HepG2 (cell line): ENCODE data around the gene CST3. TPM values are rescaled to one million over a fixed set of nuclear protein-coding genes. Genes with fewer than 3 reads are reported as not detected.
A peak's percentile ranks its signal among the peaks of the same experiment; 100 is the strongest.

Source experiments
- ATAC-seq: fragments of 200-7000 bp; cut with Tn5 transposase; 3 replicates; pipeline ENCODE4 v1.9.1; 2020; ENCODE audit warnings: mild to moderate bottlenecking, moderate library complexity
- BruUV-seq: library from RNA; stranded (reverse); fragments of 400-500 nt; replicated peaks from 2 replicates; lab custom pipeline; 2021; lab: Mats Ljungman, UMichigan
- CTCF ChIA-PET: fragments of 300-600 bp; formaldehyde crosslinking; extraction: SDS; loops from one replicate; lab custom pipeline; 2021; ENCODE audit warnings: low total read pairs, inconsistent platforms, low intra/inter-chr PET ratio; lab: Yijun Ruan, JAX
- POLR2A ChIA-PET: fragments of 350-600 bp; sonication (Branson Sonifier 250); formaldehyde crosslinking; loops from one replicate; lab custom pipeline; 2020; ENCODE audit warnings: antibody characterized with exemption, inconsistent platforms; lab: Yijun Ruan, JAX
- DNase-seq: peaks from one replicate; pipeline ENCODE4 v3.0.0-alpha.2; 2015; ENCODE audit warnings: low spot score
- FAIRE-seq: peaks from 3 replicates; lab custom pipeline; 2011; peaks lifted over from hg19 to GRCh38; lab: Jason Lieb, UNC
- H2AFZ ChIP-seq: one replicate; pipeline ENCODE4 v1.6.1; 2011; ENCODE audit warnings: low read length, inconsistent platforms
- H3K27ac ChIP-seq: fragments of 300-600 bp; 3 replicates; pipeline ENCODE4 v1.8.0; 2011; ENCODE audit warnings: mixed run types, mild to moderate bottlenecking, mixed read lengths, low read length, inconsistent platforms; ENCODE audit not compliant: insufficient read depth; ENCODE audit errors: extremely low read length
- H3K27me3 ChIP-seq, 2 experiments: fragments of 200-600 bp in 1 of 2; 2 replicates in 1 of 2; 3 replicates in 1 of 2; pipeline versions ENCODE4 v1.6.0 to v1.8.0; 2011; ENCODE audit warnings: low read length in 2 of 2, mild to moderate bottlenecking in 2 of 2, moderate library complexity in 2 of 2, inconsistent platforms in 1 of 2; ENCODE audit not compliant: insufficient read depth in 2 of 2, control insufficient read depth in 1 of 2
- H3K36me3 ChIP-seq, 2 experiments: fragments of 200-600 bp in 1 of 2; replicated peaks in 1 of 2; 2 replicates in 1 of 2; 3 replicates in 1 of 2; pipeline versions ENCODE4 v1.5.1 to v1.8.0; 2011; ENCODE audit warnings: low read length in 2 of 2, inconsistent platforms in 1 of 2; ENCODE audit not compliant: insufficient read depth in 2 of 2, control insufficient read depth in 1 of 2
- H3K4me1 ChIP-seq: 2 replicates; pipeline ENCODE4 v1.5.1; 2012; ENCODE audit warnings: low read length, inconsistent platforms; ENCODE audit not compliant: insufficient read depth
- H3K4me2 ChIP-seq: 2 replicates; pipeline ENCODE4 v1.6.0; 2011; ENCODE audit warnings: low read depth, low read length, inconsistent platforms
- H3K4me3 ChIP-seq, 3 experiments: fragments of 200-600 bp in 1 of 3; sonication (generic), shearing (Covaris generic) in 1 of 3; replicated peaks in 1 of 3; 2 replicates each; pipeline ENCODE4 v1.5.1; 2011 to 2016; ENCODE audit warnings: low read length in 3 of 3, inconsistent platforms in 2 of 3, low read depth in 2 of 3, mild to moderate bottlenecking in 2 of 3, control low read depth in 1 of 3, mixed read lengths in 1 of 3; ENCODE audit not compliant: insufficient read depth in 1 of 3
- H3K79me2 ChIP-seq: one replicate; pipeline ENCODE4 v1.6.1; 2011; ENCODE audit warnings: low read length, inconsistent platforms; ENCODE audit not compliant: insufficient read depth
- H3K9ac ChIP-seq: 2 replicates; pipeline ENCODE4 v1.6.0; 2011; ENCODE audit warnings: mild to moderate bottlenecking, low read depth, low read length, inconsistent platforms; ENCODE audit not compliant: insufficient read depth
- H3K9me3 ChIP-seq: 2 replicates; pipeline ENCODE4 v1.5.1; 2012; ENCODE audit warnings: mild to moderate bottlenecking, low read length
- H4K20me1 ChIP-seq: 2 replicates; pipeline ENCODE4 v1.6.0; 2011; ENCODE audit warnings: inconsistent platforms, mild to moderate bottlenecking, low read length, moderate library complexity; ENCODE audit not compliant: insufficient read depth
- CBX2 ChIP-seq, 2 experiments: fragments of 200-600 bp in 1 of 2; sonication (generic); formaldehyde crosslinking in 1 of 2; IDR thresholded peaks; 2 replicates each; pipeline versions ENCODE4 v1.7.0 to v1.8.1; 2018 to 2022; ENCODE audit warnings: low read depth in 2 of 2, low read length in 1 of 2, mild to moderate bottlenecking in 1 of 2, missing genetic modification reagents in 1 of 2
- FLYWCH1 ChIP-seq: sonication (generic); formaldehyde crosslinking; IDR thresholded peaks from 2 replicates; pipeline ENCODE4 v1.8.1; 2023; ENCODE audit warnings: mild to moderate bottlenecking, missing genetic modification reagents
- FOXO1 ChIP-seq: sonication (generic); formaldehyde crosslinking; IDR thresholded peaks from 2 replicates; pipeline ENCODE4 v1.4.0; 2020; ENCODE audit warnings: missing genetic modification reagents
- HNRNPUL1 ChIP-seq: fragments of 200-400 bp; formaldehyde crosslinking; IDR thresholded peaks from 2 replicates; pipeline ENCODE4 v1.6.1; 2017; ENCODE audit warnings: low read depth, mild to moderate bottlenecking, low read length, moderate library complexity
- KDM4B ChIP-seq: sonication (generic); formaldehyde crosslinking; IDR thresholded peaks from 2 replicates; pipeline ENCODE4 v1.4.0; 2020; ENCODE audit warnings: missing genetic modification reagents
- MZF1 ChIP-seq: sonication (generic); formaldehyde crosslinking; IDR thresholded peaks from 2 replicates; pipeline ENCODE4 v1.8.1; 2023; ENCODE audit warnings: mild to moderate bottlenecking, missing genetic modification reagents, borderline replicate concordance
- NFE2L1 ChIP-seq: sonication (generic); formaldehyde crosslinking; IDR thresholded peaks from 2 replicates; pipeline ENCODE4 v1.4.0; 2020; ENCODE audit warnings: missing genetic modification reagents, mild to moderate bottlenecking, borderline replicate concordance
- NFKB2 ChIP-seq: sonication (generic); formaldehyde crosslinking; IDR thresholded peaks from 2 replicates; pipeline ENCODE4 v1.4.0; 2020; ENCODE audit warnings: missing genetic modification reagents, borderline replicate concordance
- NR1H2 ChIP-seq: sonication (generic); formaldehyde crosslinking; IDR thresholded peaks from 2 replicates; pipeline ENCODE4 v1.8.1; 2022; ENCODE audit warnings: low read depth, missing genetic modification reagents, borderline replicate concordance
- RARA ChIP-seq: IDR thresholded peaks from 2 replicates; pipeline ENCODE4 v1.6.1; 2016; ENCODE audit warnings: missing genetic modification reagents, missing compliant biosample characterization
- RNF2 ChIP-seq: fragments of 450-650 bp; conservative IDR thresholded peaks from 2 replicates; pipeline ENCODE4 v1.6.1; 2016; ENCODE audit warnings: low read depth
- RXRA ChIP-seq: sonication (generic); formaldehyde crosslinking; IDR thresholded peaks from 2 replicates; pipeline ENCODE4 v1.5.1; 2020; ENCODE audit warnings: missing genetic modification reagents
- SAFB2 ChIP-seq: sonication (generic); formaldehyde crosslinking; IDR thresholded peaks from 2 replicates; pipeline ENCODE4 v1.5.1; 2020; ENCODE audit warnings: missing genetic modification reagents, low read depth, mild to moderate bottlenecking, borderline replicate concordance
- SP140L ChIP-seq: sonication (generic); formaldehyde crosslinking; IDR thresholded peaks from 2 replicates; pipeline ENCODE4 v1.4.0; 2020; ENCODE audit warnings: missing genetic modification reagents, borderline replicate concordance
- ZFX ChIP-seq: sonication (generic); formaldehyde crosslinking; IDR thresholded peaks from 2 replicates; pipeline ENCODE4 v1.4.0; 2020; ENCODE audit warnings: mild to moderate bottlenecking, low read depth, missing genetic modification reagents, moderate library complexity
- ZMYM3 ChIP-seq: sonication (generic); formaldehyde crosslinking; IDR thresholded peaks from 2 replicates; pipeline ENCODE4 v1.5.1; 2020; ENCODE audit warnings: mild to moderate bottlenecking, missing genetic modification reagents
- ZNF235 ChIP-seq: sonication (generic); formaldehyde crosslinking; IDR thresholded peaks from 2 replicates; pipeline ENCODE4 v1.8.1; 2023; ENCODE audit warnings: mild to moderate bottlenecking, missing genetic modification reagents, borderline replicate concordance
- ZNF274 ChIP-seq: sonication (generic); formaldehyde crosslinking; IDR thresholded peaks from 2 replicates; pipeline ENCODE4 v1.5.1; 2020; ENCODE audit warnings: mild to moderate bottlenecking, missing genetic modification reagents
- WGBS: methylation state at CpG from one replicate; pipeline ENCODE4 v1.1.6; 2017; ENCODE audit warnings: low lambda C conversion rate; 5-methylcytosine and 5-hydroxymethylcytosine counted together
- in situ Hi-C: cut with HindIII; loops from 2 replicates; pipeline ENCODE4 v1.10.0; 2017; ENCODE audit warnings: low pct_unique_long_range_greater_than_20kb; ENCODE audit not compliant: extremely low pct_ligation_motif_present
- intact Hi-C: fragments of 100-400 bp; cut with micrococcal nuclease; formaldehyde crosslinking; loops from one replicate; pipeline ENCODE4 v1.10.0; 2022; ENCODE audit not compliant: unreplicated experiment
- polyA plus RNA-seq, 8 experiments: library from polyadenylated mRNA; depleted of rRNA in 3 of 8; stranded (reverse) in 7 of 8; unstranded in 1 of 8; fragments of >200 nt; fragmentation: Illumina TruSeq in 4 of 8; extraction: Trizol in 4 of 8; gene quantifications; 2 replicates each; pipeline versions ENCODE4 v1.2.1 to v1.2.3, GENCODE V29; 2011 to 2016; ENCODE audit warnings: low read depth in 4 of 8, missing spikeins in 1 of 8, mixed read lengths in 1 of 8; ENCODE audit not compliant: insufficient read depth in 1 of 8
- total RNA-seq, 5 experiments: library from RNA; depleted of rRNA; stranded (reverse); fragments of >200 nt; fragmentation: Illumina TruSeq; extraction: Trizol; gene quantifications; 2 replicates each; pipeline ENCODE4 v1.2.3, GENCODE V29; 2016; ENCODE audit warnings: low read depth in 1 of 5
- TF ChIP-seq, protein P1 (sequence below): sonication (generic); formaldehyde crosslinking; conservative IDR thresholded peaks from 2 replicates; pipeline ENCODE4 v1.4.0; 2020; ENCODE audit warnings: missing genetic modification reagents
- TF ChIP-seq, protein P2 (sequence below): sonication (generic); formaldehyde crosslinking; IDR thresholded peaks from 2 replicates; pipeline ENCODE4 v1.5.0; 2020; ENCODE audit warnings: missing genetic modification reagents, mild to moderate bottlenecking, borderline replicate concordance

The CST3 gene
- total and polyA plus RNA-seq, 2 of the 13 experiments (the other 11 are each of a cell fraction or from before 2014, with no cell fraction given), result 690 to 1,005 TPM

- Histone ChIP-seq H3K27ac (no peak overlapping the region), H2AFZ (peak overlapping the region; percentile 39), H3K9ac (peak overlapping the region; percentile 59), H3K4me3 (peak overlapping the region in 1 of 3 experiments; percentile 43; a peak in 1 of 6 replicates), H3K4me1 (peaks cover 29% of the 10 kb centered on the region), H4K20me1 (no peaks in the 10 kb centered on the region), H3K9me3 (no peaks in the 10 kb centered on the region), H3K27me3 (peaks cover 2 to 16% of the 10 kb centered on the region in 2 experiments; a peak in 4 of 5 replicates), H3K36me3 (no peaks in the 10 kb centered on the region), H3K79me2 (no peaks in the 10 kb centered on the region), H3K4me2 (peak overlapping the region; percentile 67)
- DNase-seq (peak; percentile 44), ATAC-seq (peak; percentile 70), FAIRE-seq (no peak)
- intact Hi-C loops, result loop anchor here (5.0 kb wide), 1 partner anchor 246 kb away; the partner anchor contains the start of gene GZF1
- BruUV-seq, result no TSS peak
- WGBS, result 28% methylated on average over 18 of the region's 18 CpGs
- POLR2A ChIA-PET, result interaction anchor here (0.8 to 4.0 kb wide), 11 partner anchors 12 to 167 kb away, joined by 3 to 22 read pairs (median 5); partner anchors contain the start of gene CST3
- CTCF ChIA-PET, result interaction anchor here (1.7 kb wide), 1 partner anchor 166 kb away, joined by 6 read pairs; no protein-coding TSS in a partner anchor
- in situ Hi-C loops, result loop anchor here (5.0 kb wide), 1 partner anchor 166 kb away; no protein-coding TSS in a partner anchor
- TF ChIP-seq FOXO1 (CRISPR knock-in tag), result no peak; the same call in 1 of the 2 replicates
- TF ChIP-seq ZMYM3 (CRISPR knock-in tag), result 0 out of 2 replicates have a peak, but pooled peaks have one; percentile 31
- peak; percentile 29; the same call in 1 of the 2 replicates for TF ChIP-seq NFKB2 (CRISPR knock-in tag)
- TF ChIP-seq KDM4B (CRISPR knock-in tag), result no peak
- no peak for TF ChIP-seq FLYWCH1 (CRISPR knock-in tag)
- TF ChIP-seq RARA (CRISPR knock-in tag), result peak; percentile 24; the same call in 1 of the 2 replicates
- TF ChIP-seq SP140L (CRISPR knock-in tag), result no peak
- no peak for TF ChIP-seq HNRNPUL1
- no peak for TF ChIP-seq ZNF235 (CRISPR knock-in tag)
- peak; percentile 85 for TF ChIP-seq ZFX (CRISPR knock-in tag)
- TF ChIP-seq, protein P1, sequence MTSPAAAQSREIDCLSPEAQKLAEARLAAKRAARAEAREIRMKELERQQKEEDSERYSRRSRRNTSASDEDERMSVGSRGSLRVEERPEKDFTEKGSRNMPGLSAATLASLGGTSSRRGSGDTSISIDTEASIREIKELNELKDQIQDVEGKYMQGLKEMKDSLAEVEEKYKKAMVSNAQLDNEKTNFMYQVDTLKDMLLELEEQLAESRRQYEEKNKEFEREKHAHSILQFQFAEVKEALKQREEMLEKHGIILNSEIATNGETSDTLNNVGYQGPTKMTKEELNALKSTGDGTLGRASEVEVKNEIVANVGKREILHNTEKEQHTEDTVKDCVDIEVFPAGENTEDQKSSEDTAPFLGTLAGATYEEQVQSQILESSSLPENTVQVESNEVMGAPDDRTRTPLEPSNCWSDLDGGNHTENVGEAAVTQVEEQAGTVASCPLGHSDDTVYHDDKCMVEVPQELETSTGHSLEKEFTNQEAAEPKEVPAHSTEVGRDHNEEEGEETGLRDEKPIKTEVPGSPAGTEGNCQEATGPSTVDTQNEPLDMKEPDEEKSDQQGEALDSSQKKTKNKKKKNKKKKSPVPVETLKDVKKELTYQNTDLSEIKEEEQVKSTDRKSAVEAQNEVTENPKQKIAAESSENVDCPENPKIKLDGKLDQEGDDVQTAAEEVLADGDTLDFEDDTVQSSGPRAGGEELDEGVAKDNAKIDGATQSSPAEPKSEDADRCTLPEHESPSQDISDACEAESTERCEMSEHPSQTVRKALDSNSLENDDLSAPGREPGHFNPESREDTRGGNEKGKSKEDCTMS (CRISPR knock-in tag), result no peak
- TF ChIP-seq MZF1 (CRISPR knock-in tag), result peak; percentile 82; the same call in 1 of the 2 replicates
- peak; percentile 65; the same call in 1 of the 2 replicates for TF ChIP-seq RNF2
- TF ChIP-seq NR1H2 (CRISPR knock-in tag), result 0 out of 2 replicates have a peak, but pooled peaks have one; percentile 13
- TF ChIP-seq SAFB2 (CRISPR knock-in tag), result no peak
- peak; percentile 61; the same call in 1 of the 2 replicates for TF ChIP-seq NFE2L1 (CRISPR knock-in tag)
- no peak for TF ChIP-seq CBX2 (IDR thresholded peaks at IDR 0.05; ENCODE audit: low read depth, low read length)
- TF ChIP-seq CBX2 (CRISPR knock-in tag; IDR thresholded peaks at IDR 0.05; ENCODE audit: low read depth), result 0 out of 2 replicates have a peak, but pooled peaks have one; percentile 71
- TF ChIP-seq ZNF274, result peak; percentile 28; the same call in 1 of the 2 replicates
- TF ChIP-seq, protein P2, sequence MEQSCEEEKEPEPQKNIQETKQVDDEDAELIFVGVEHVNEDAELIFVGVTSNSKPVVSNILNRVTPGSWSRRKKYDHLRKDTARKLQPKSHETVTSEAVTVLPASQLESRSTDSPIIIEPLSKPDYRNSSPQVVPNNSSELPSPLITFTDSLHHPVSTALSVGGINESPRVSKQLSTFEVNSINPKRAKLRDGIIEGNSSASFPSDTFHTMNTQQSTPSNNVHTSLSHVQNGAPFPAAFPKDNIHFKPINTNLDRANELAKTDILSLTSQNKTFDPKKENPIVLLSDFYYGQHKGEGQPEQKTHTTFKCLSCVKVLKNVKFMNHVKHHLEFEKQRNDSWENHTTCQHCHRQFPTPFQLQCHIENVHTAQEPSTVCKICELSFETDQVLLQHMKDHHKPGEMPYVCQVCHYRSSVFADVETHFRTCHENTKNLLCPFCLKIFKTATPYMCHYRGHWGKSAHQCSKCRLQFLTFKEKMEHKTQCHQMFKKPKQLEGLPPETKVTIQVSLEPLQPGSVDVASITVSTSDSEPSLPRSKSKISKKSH (CRISPR knock-in tag), result peak; percentile 58; the same call in 1 of the 2 replicates
- TF ChIP-seq RXRA, result peak; percentile 50; the same call in 1 of the 2 replicates
These were observed 29.4 kb downstream of the CST3 start for GRCh38 chr20:23608251-23608846.
